ENCODE data around the gene CATSPERE. TPM values are rescaled to one million over a fixed set of nuclear protein-coding genes. Genes with fewer than 3 reads are reported as not detected.
A peak's percentile ranks its signal among the peaks of the same experiment; 100 is the strongest.

CATSPERE gene
- total RNA-seq (2014; rRNA removed; shearing (Covaris generic)): 0.13 and 0.18 TPM in 2 replicates
- 0.06 TPM in 1 of 2 replicates, not detected in the other for polyA plus RNA-seq (2015; cell fraction: cytosol; rRNA removed)
- polyA plus RNA-seq (2015; cell fraction: nucleus; rRNA removed): 0.08 and 1.9 TPM in 2 replicates

- DNase-seq (ENCODE audit: low read depth, low spot score): peak; percentile 83
- in situ Hi-C loops (cut with HindIII; ENCODE audit: low pct_unique_long_range_greater_than_20kb, low sequenced_read_pairs): no loop called here
Measured at GRCh38 chr1:244461245-244462071, at the start of gene CATSPERE. Gene CATSPERE (plus strand): TSS chr1:244461273. CDS start chr1:244461430, 157 bp downstream.

- DNase-seq (ENCODE audit: low read depth, low spot score): no peak
- in situ Hi-C loops (cut with HindIII; ENCODE audit: low pct_unique_long_range_greater_than_20kb, low sequenced_read_pairs): no loop called here
Measured at GRCh38 chr1:244412176-244412575, 48.9 kb upstream of the CATSPERE start.

- DNase-seq (ENCODE audit: low read depth, low spot score): no peak
- in situ Hi-C loops (cut with HindIII; ENCODE audit: low pct_unique_long_range_greater_than_20kb, low sequenced_read_pairs): no loop called here
Measured at GRCh38 chr1:244413736-244414135, 47.3 kb upstream of the CATSPERE start.

- peak; percentile 35 for DNase-seq (ENCODE audit: low read depth, low spot score)
- in situ Hi-C loops (cut with HindIII; ENCODE audit: low pct_unique_long_range_greater_than_20kb, low sequenced_read_pairs): no loop called here
Measured at GRCh38 chr1:244414543-244414942, 46.5 kb upstream of the CATSPERE start.

- DNase-seq (ENCODE audit: low read depth, low spot score): no peak
- in situ Hi-C loops (cut with HindIII; ENCODE audit: low pct_unique_long_range_greater_than_20kb, low sequenced_read_pairs): no loop called here
Measured at GRCh38 chr1:244419024-244419423, 42.0 kb upstream of the CATSPERE start.

GRCh38 chr1:244422174-244422573 lies 38.9 kb upstream of the CATSPERE start:
- DNase-seq (ENCODE audit: low read depth, low spot score): no peak
- in situ Hi-C loops (cut with HindIII; ENCODE audit: low pct_unique_long_range_greater_than_20kb, low sequenced_read_pairs): no loop called here

- in situ Hi-C loops (cut with HindIII; ENCODE audit: low pct_unique_long_range_greater_than_20kb, low sequenced_read_pairs): no loop called here
- DNase-seq (ENCODE audit: low read depth, low spot score): no peak
Measured at GRCh38 chr1:244424649-244425334, 36.3 kb upstream of the CATSPERE start.

GRCh38 chr1:244427647-244428046 lies 33.4 kb upstream of the CATSPERE start:
- in situ Hi-C loops (cut with HindIII; ENCODE audit: low pct_unique_long_range_greater_than_20kb, low sequenced_read_pairs): no loop called here
- no peak for DNase-seq (ENCODE audit: low read depth, low spot score)

GRCh38 chr1:244429818-244430217 lies 31.3 kb upstream of the CATSPERE start:
- DNase-seq (ENCODE audit: low read depth, low spot score): no peak
- in situ Hi-C loops (cut with HindIII; ENCODE audit: low pct_unique_long_range_greater_than_20kb, low sequenced_read_pairs): no loop called here

- in situ Hi-C loops (cut with HindIII; ENCODE audit: low pct_unique_long_range_greater_than_20kb, low sequenced_read_pairs): no loop called here
- no peak for DNase-seq (ENCODE audit: low read depth, low spot score)
Measured at GRCh38 chr1:244431166-244431565, 29.9 kb upstream of the CATSPERE start.

GRCh38 chr1:244435562-244436205 lies 25.4 kb upstream of the CATSPERE start:
- DNase-seq (ENCODE audit: low read depth, low spot score): no peak

GRCh38 chr1:244436336-244437085 lies 24.6 kb upstream of the CATSPERE start:
- no peak for DNase-seq (ENCODE audit: low read depth, low spot score)
- in situ Hi-C loops (cut with HindIII; ENCODE audit: low pct_unique_long_range_greater_than_20kb, low sequenced_read_pairs): no loop called here

More at GRCh38 chr1:244435562-244436205, 25.4 kb upstream of the CATSPERE start:
- in situ Hi-C loops (cut with HindIII; ENCODE audit: low pct_unique_long_range_greater_than_20kb, low sequenced_read_pairs): no loop called here

- no peak for DNase-seq (ENCODE audit: low read depth, low spot score)
- in situ Hi-C loops (cut with HindIII; ENCODE audit: low pct_unique_long_range_greater_than_20kb, low sequenced_read_pairs): no loop called here
Measured at GRCh38 chr1:244437086-244437468, 24.0 kb upstream of the CATSPERE start.

GRCh38 chr1:244439391-244440032 lies 21.6 kb upstream of the CATSPERE start:
- peak; percentile 59 for DNase-seq (ENCODE audit: low read depth, low spot score)
- in situ Hi-C loops (cut with HindIII; ENCODE audit: low pct_unique_long_range_greater_than_20kb, low sequenced_read_pairs): no loop called here

GRCh38 chr1:244442850-244443249 lies 18.2 kb upstream of the CATSPERE start:
- no peak for DNase-seq (ENCODE audit: low read depth, low spot score)
- in situ Hi-C loops (cut with HindIII; ENCODE audit: low pct_unique_long_range_greater_than_20kb, low sequenced_read_pairs): no loop called here

- in situ Hi-C loops (cut with HindIII; ENCODE audit: low pct_unique_long_range_greater_than_20kb, low sequenced_read_pairs): no loop called here
Measured at GRCh38 chr1:244444854-244445253, 16.2 kb upstream of the CATSPERE start.

More at GRCh38 chr1:244444854-244445253, 16.2 kb upstream of the CATSPERE start:
- no peak for DNase-seq (ENCODE audit: low read depth, low spot score)

All from SK-MEL-5 (cell line).